CD4-positive, alpha-beta T cell treated with Interleukin-15 for 1 hour (primary cell): Measurements from ENCODE around the gene BRF1.
"Not testable (repeated sequence)": the region's sequence is repeated elsewhere in the genome, so short reads cannot be mapped to it uniquely, and the experiment has no call there.

Experiments used
- DNase-seq: peaks from one replicate; pipeline ENCODE4 v3.0.0-alpha.2; 2020

Gene BRF1

GRCh38 chr14:105300542-105301102, at the start of gene BRF1:
TSS of gene BRF1 (minus strand) at chr14:105301001. CDS start at chr14:105300629, 372 bp downstream.
- peak; percentile 97 for DNase-seq

DNA sequence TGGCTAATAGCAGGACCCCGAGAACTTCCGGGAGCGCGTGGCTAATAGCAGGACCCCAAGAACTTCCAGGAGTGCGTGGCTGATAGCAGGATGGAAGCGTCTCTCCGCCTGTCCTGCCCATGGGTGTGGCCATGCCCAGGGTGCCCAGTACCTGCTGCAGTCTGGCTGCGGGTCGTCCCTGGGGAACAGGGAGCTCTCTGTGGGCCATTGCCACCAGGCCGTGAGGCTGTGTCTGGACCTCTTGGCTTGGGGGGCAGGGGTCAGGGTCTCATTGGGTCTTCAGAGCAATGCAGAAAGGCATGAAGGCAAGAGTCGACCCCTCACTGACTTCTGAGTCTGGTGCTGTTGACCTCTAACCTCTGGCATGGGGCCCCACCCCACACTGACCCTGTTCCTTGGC, 49.2 kb upstream of the BRF1 start:
- no peak for DNase-seq

DNA sequence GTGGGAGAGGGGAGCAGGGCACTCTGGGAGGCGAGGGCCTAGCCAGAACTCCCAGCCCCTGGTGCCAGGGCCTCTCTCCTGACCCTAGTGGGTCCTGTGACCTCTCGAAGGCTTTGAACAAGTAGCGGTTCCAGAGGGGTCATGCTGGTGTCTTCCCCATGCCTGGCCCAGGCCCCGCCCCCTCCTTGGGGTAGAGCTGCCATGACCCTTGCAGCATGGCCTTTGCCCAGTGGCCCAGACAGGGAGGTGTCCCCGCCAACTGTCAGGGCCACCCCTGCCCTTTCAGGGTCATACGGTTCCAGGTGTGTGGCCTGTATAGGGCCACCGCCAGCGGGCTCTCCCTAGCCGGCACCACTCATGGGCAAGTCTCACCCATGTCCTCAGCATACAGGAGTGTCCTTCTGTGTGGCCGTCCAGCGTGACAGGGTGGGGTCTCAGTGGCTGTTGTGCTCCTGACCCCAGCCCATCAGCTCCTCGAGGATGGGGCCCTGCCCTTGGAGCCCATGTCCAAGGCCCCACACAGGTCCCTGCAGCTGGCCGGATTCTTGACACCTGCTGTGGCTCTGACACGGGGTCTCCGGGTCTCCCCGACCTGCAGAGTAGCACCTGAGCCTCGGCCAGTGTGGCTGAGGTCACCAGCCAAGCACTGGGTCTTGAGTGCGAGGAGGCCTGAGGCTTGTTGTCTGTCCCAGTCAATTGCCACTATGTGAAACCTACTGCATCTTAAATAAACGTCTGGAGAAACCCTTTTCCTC, 48.3 kb upstream of the BRF1 start:
- no peak for DNase-seq

DNA sequence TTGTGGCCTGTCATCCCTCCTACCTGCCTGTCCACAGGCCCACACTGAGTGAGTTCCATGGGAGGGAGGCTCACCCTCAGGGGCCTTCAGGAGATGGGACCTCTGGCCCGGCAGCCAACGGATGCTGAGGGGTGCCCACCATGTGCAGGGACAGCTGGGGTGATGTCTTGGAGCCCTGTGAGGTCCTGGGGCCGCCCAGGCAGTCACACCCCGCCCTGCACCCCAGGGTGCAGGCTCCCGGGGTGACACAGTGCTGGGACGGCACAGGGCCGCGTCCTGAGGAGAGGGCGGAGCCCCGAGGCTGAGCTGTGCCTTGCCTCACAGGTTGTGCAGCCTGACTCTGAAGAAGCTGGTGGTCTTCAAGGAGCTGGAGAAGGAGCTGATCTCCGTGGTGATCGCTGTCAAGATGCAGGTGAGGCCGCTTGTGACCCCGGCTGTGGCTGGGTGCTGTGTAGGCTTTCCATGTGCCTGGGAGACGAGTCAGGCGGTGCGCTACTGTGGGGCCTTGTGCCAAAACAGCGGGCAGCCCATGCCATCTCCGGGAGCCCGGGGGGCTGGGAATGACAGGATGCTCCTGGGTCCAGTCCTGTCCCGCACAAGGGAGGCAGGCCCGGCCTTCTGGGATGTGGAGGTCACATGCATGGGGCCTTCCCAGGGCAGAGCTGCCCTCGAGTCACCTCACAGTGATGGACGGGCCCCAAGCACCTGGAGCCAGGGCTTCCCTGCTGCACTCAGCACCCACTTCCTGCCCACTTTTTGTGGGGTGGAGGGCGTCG, 47.6 kb upstream of the BRF1 start:
- no peak for DNase-seq

DNA sequence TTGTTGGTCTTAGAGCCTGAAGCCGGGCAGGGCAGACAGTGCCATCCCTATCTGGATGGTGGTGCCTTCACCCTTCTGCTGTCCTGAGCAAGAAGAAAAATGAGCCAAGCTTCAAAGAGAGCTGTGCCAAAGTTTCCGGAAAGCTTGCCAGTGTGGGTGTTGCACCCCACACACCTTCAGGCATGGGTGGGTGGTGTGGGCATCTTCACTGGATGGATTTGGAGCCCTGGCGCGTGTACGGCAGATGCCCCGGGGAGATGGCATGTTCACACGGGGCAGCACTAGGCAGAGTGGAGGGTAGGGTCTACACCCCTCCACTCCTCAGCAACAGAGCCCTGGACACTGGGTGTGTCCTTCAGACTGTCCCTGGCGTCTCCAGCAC, 46.8 kb upstream of the BRF1 start:
- no peak for DNase-seq

DNA sequence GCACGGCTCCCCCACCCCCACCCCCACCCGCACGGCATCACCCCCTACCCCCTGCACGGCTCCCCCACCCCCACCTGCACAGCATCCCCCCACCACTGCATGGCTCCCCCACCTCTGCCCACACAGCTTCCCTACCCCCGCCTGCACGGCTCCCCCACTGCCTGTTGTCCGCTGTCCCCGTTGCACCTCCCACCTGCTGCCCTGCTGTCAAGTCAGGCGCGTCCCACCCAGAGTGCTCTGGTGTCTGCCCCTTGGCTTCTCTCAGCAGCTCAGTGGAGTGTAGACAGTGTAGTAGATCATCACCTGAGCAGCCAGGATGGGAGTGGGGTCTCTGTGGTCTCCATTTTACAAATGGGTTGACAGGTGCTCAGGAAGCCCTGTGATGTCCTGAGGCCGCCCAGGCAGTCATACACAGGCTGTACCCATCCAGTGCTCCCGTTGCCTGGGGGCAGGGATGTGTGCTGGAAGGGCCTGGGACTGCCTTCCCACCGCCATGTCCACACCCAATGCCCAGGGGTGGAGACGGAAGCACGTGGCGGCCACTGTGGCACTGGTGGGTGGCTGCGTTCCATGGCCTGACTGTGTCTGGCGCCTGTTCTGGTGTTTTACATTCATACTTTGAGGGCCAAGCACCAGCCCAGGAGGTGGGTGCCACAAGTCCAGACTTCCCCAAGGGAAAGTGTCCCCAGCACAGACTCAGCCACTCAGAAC, 46.2 kb upstream of the BRF1 start:
- no peak for DNase-seq

DNA sequence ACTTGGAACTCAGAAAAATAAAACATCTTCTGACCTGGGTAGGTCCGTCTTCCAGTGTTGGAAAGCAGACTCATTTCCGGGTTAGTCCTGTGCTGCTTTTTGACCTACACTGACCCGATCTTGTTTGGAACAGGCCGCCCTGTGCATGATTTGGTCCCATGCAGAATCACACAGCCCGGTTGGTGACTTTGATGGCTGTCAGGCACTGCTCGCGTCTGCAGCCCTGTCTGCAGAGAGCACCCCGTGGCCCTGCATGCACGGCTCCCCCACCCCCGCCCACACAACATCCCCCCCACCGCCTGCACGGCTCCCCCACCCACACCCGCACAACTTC, 45.4 kb upstream of the BRF1 start:
- no peak for DNase-seq

DNA sequence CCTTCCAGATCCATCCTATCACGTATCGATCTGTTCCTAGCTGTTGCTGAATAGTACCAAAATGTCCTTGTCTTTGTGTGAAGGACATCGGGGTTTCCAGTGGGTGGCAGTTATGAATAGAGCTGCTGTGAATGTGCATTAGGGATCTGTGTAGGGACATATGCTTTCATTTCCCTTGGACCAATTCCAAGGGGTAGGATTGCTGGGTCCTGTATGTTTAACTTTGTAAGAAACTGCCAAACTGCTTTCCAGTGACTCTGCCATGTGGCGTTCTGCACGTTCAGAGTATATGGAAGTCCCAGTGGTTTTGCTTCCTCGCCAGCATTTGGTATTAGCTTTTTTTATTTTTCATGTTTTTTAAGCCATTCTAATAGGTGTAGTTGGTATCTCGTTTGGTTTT, 42.4 kb upstream of the BRF1 start:
- no peak for DNase-seq

GRCh38 chr14:105340821-105341733, 40.3 kb upstream of the BRF1 start:
- DNase-seq, result no peak

- no peak for DNase-seq
Measured at GRCh38 chr14:105337966-105338741, 37.4 kb upstream of the BRF1 start.

DNA sequence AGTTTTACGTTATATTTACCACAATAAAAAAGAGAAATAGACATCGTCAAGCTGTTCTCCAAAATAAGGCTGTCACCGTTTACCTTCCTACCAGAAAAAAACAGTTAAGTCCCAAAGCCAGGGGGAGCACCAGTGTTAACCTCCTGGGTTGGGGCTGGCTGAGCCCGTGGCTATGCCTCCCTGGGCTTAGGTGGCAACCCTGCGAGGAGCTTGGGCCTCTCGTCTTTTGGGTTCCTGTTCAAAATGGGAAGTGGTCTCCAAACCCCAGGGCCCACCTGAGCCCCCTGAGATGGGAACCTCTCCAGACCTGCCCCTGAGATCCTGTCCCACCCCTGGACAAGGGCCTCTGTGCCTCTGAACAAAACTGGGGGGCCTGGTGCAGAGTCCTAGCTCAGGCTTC, 36.6 kb upstream of the BRF1 start:
- DNase-seq, result no peak

- DNase-seq, result no peak
Measured at GRCh38 chr14:105336477-105337287, 35.9 kb upstream of the BRF1 start.

DNA sequence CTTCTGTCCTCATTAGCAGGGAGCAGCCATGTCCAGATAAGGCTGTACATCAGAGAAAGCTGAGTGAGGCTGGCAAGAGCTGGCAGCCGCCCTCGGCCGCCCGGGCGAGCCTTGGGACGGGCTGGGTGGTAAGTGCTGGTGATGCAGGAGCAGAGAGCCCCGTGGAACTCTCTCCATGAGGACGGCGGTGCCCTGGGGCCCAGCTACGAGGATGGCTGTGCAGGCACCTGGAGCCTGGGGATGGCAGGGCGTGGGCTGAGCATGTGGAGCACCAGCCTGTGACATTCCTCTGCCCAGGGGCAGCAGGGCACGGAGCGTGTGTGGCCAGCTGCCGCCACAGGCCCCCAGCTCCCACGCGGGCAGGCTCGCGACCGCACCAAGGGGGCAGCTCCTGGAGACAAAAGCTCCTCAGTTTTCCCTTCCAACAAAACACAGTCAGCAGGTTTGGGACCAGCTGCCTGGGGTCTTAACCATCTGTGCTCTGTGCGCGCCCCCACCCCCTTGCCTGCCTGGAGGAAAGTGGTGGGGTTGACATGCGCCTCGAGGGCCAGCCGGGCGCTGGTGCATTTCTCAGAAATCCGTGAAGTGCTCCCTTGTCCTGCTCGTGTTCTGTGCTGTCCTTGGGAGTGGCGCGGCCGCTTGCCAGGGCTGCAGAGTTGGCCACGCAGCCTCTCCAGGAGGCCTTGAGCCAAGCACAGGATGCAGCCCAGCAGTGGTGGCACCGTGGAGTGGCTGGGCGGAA, 35.1 kb upstream of the BRF1 start:
- DNase-seq, result no peak

GRCh38 chr14:105335231-105335542, 34.4 kb upstream of the BRF1 start:
- DNase-seq, result not testable (repeated sequence)

GRCh38 chr14:105334383-105335230, 33.8 kb upstream of the BRF1 start:
- no peak for DNase-seq

- no peak for DNase-seq
Measured at GRCh38 chr14:105333613-105334364, 33.0 kb upstream of the BRF1 start.

DNA sequence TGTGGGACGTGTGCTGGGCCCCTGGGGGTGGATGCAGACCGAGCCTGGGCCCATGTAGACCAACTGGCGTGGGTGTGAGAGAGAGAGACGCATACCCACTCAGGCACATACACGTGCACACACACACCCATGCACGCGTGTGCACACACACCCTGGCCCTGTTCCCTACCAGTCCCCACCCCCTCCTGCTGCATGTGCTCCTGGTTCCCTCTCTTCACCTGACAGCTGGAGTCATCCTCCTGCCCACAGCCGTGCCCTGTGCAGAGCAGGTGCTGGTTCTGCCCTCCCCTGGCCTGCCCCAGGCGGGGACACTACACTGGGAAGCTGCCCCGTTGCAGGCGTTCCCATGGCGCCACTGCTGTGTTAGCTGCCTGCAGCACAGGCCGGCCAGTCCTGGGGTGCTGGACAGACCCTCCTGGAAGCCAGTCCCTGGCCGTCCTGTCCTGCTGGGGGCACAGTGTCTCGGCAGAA, 32.3 kb upstream of the BRF1 start:
- DNase-seq, result no peak

GRCh38 chr14:105332350-105332874, 31.6 kb upstream of the BRF1 start:
- DNase-seq, result no peak
